OCI-LY7 (cell line): ENCODE data around the gene SLC4A5. TPM values are rescaled to one million over a fixed set of nuclear protein-coding genes. Genes with fewer than 3 reads are reported as not detected.

Experiments
- BruUV-seq: library from RNA; stranded (reverse); fragments of 400-500 nt; replicated peaks from 2 replicates; lab custom pipeline; 2021; lab: Mats Ljungman, UMichigan
- CTCF ChIA-PET: fragments of 300-600 bp; sonication (Branson Sonifier 250); formaldehyde crosslinking; loops from one replicate; lab custom pipeline; 2022; ENCODE audit warnings: antibody characterized with exemption; ENCODE audit not compliant: unreplicated experiment; lab: Charles Lee
- POLR2A ChIA-PET: fragments of 300-600 bp; sonication (Branson Sonifier 250); formaldehyde crosslinking; loops from one replicate; lab custom pipeline; 2022; ENCODE audit warnings: antibody characterized with exemption; lab: Charles Lee
- DNase-seq: peaks from one replicate; pipeline ENCODE4 v3.0.0-alpha.2; 2015; ENCODE audit warnings: low spot score
- H2AFZ ChIP-seq: fragments of 200-600 bp; sonication (generic), shearing (Covaris generic); 2 replicates; pipeline ENCODE4 v1.6.1; 2014; ENCODE audit warnings: mild to moderate bottlenecking, antibody characterized with exemption, low read length, moderate library complexity
- H3K27ac ChIP-seq: fragments of 200-600 bp; sonication (generic); 2 replicates; pipeline ENCODE4 v1.5.1; 2014; ENCODE audit warnings: mixed run types, low read depth, mild to moderate bottlenecking, moderate library complexity, low read length, inconsistent platforms; ENCODE audit not compliant: poor library complexity, severe bottlenecking
- H3K36me3 ChIP-seq: fragments of 200-600 bp; sonication (generic); 2 replicates; pipeline ENCODE4 v1.6.1; 2014; ENCODE audit warnings: mild to moderate bottlenecking, antibody characterized with exemption, low read length, moderate library complexity, mixed read lengths; ENCODE audit not compliant: insufficient read depth
- H3K4me1 ChIP-seq: fragments of 200-600 bp; sonication (generic); 2 replicates; pipeline ENCODE4 v1.5.1; 2014; ENCODE audit warnings: mild to moderate bottlenecking, low read length; ENCODE audit not compliant: insufficient read depth, poor library complexity, severe bottlenecking
- H3K4me2 ChIP-seq: fragments of 200-600 bp; sonication (generic); 2 replicates; pipeline ENCODE4 v1.6.1; 2014; ENCODE audit warnings: mild to moderate bottlenecking, low read length
- H3K4me3 ChIP-seq: fragments of 200-600 bp; sonication (generic); 2 replicates; pipeline ENCODE4 v1.5.1; 2014; ENCODE audit warnings: mild to moderate bottlenecking, low read depth, low read length; ENCODE audit not compliant: poor library complexity, severe bottlenecking
- H3K79me2 ChIP-seq: fragments of 200-600 bp; sonication (generic); 2 replicates; pipeline ENCODE4 v1.6.1; 2016; ENCODE audit warnings: low read depth, mild to moderate bottlenecking, low read length, moderate library complexity, mixed read lengths; ENCODE audit not compliant: insufficient read depth
- H3K9me2 ChIP-seq: fragments of 200-600 bp; sonication (generic); 2 replicates; pipeline ENCODE4 v1.6.1; 2016; ENCODE audit warnings: mild to moderate bottlenecking, low read length, mixed read lengths; ENCODE audit not compliant: insufficient read depth
- H3K9me3 ChIP-seq: fragments of 200-600 bp; sonication (generic); 2 replicates; pipeline ENCODE4 v1.6.1; 2014; ENCODE audit warnings: mild to moderate bottlenecking, mixed run types, low read length, mixed read lengths
- H4K20me1 ChIP-seq: fragments of 200-600 bp; sonication (generic); 2 replicates; pipeline ENCODE4 v1.6.1; 2014; ENCODE audit warnings: mild to moderate bottlenecking, antibody characterized with exemption, low read length, moderate library complexity, mixed read lengths; ENCODE audit not compliant: insufficient read depth
- CTCF ChIP-seq: fragments of 200-600 bp; sonication (generic); conservative IDR thresholded peaks from 2 replicates; pipeline ENCODE4 v1.5.1; 2014; ENCODE audit warnings: mild to moderate bottlenecking, antibody characterized with exemption, low read length, moderate library complexity, mixed read lengths
- EZH2phosphoT487 ChIP-seq: fragments of 200-600 bp; sonication (generic); IDR thresholded peaks from 2 replicates; pipeline ENCODE4 v1.6.1; 2018; ENCODE audit warnings: low read depth, borderline replicate concordance, mild to moderate bottlenecking, mixed run types, antibody characterized with exemption, low read length, moderate library complexity, mixed read lengths
- intact Hi-C: fragments of 100-400 bp; cut with micrococcal nuclease; formaldehyde crosslinking; loops from one replicate; pipeline ENCODE4 v1.10.0; 2022; ENCODE audit not compliant: unreplicated experiment
- total RNA-seq, 2 experiments: library from RNA; depleted of rRNA in 1 of 2; stranded (reverse); fragments of >200 nt in 1 of 2; shearing (Covaris generic) in 1 of 2; gene quantifications; 2 replicates each; pipeline ENCODE4 v1.2.3, GENCODE V29; 2014 to 2022

The SLC4A5 gene
- total RNA-seq, 2 experiments from 2014 or later: 1.2 to 7.0 TPM

- no TSS peak for BruUV-seq
- ChIA-PET CTCF (no interaction called here), POLR2A (interaction anchor here (0.7 kb wide), 1 partner anchor 53 kb away, joined by 3 read pairs; no protein-coding TSS in a partner anchor)
- intact Hi-C loops: no loop called here
- no peaks in the 10 kb centered on the region for H3K36me3 ChIP-seq
- H3K4me2 ChIP-seq: no peak overlapping the region
- TF ChIP-seq EZH2phosphoT487 (no peak), CTCF (no peak)
- no peaks in the 10 kb centered on the region for H3K9me2 ChIP-seq
- DNase-seq: no peak
- no peaks in the 10 kb centered on the region for H3K4me1 ChIP-seq
- H2AFZ ChIP-seq: no peak overlapping the region
- no peaks in the 10 kb centered on the region for H3K79me2 ChIP-seq
- no peak overlapping the region for H3K4me3 ChIP-seq
- no peak overlapping the region for H3K27ac ChIP-seq
- no peaks in the 10 kb centered on the region for H4K20me1 ChIP-seq
- no peaks in the 10 kb centered on the region for H3K9me3 ChIP-seq
Observed at GRCh38 chr2:74259191-74259590, 84.0 kb downstream of the SLC4A5 start.

- no peak overlapping the region for H3K27ac ChIP-seq
Observed at GRCh38 chr2:74255660-74256213, 87.5 kb downstream of the SLC4A5 start.

More at GRCh38 chr2:74255660-74256213, 87.5 kb downstream of the SLC4A5 start:
- no peak for TF ChIP-seq CTCF
- no peak for TF ChIP-seq EZH2phosphoT487
- no peak for DNase-seq
- Histone ChIP-seq H4K20me1 (no peaks in the 10 kb centered on the region), H3K79me2 (no peaks in the 10 kb centered on the region), H3K4me1 (no peaks in the 10 kb centered on the region), H2AFZ (no peak overlapping the region), H3K9me2 (no peaks in the 10 kb centered on the region), H3K9me3 (no peaks in the 10 kb centered on the region), H3K4me2 (no peak overlapping the region), H3K4me3 (no peak overlapping the region), H3K36me3 (no peaks in the 10 kb centered on the region)
- ChIA-PET CTCF (no interaction called here), POLR2A (interaction anchor here (0.6 to 0.7 kb wide), 2 partner anchors 94 to 288 kb away, joined by 3 read pairs; no protein-coding TSS in a partner anchor)
- BruUV-seq: no TSS peak
- intact Hi-C loops: no loop called here
